IgD-negative memory B cell (primary cell): ENCODE results near the gene CDH20. TPM values are rescaled to one million over a fixed set of nuclear protein-coding genes. Genes with fewer than 3 reads are reported as not detected.
"Not testable (repeated sequence)": the region's sequence is repeated elsewhere in the genome, so short reads cannot be mapped to it uniquely, and the experiment has no call there.

Experiments
- H3K27ac Mint-ChIP-seq, 3 donors: one replicate each; pipeline ENCODE4 v1.8.0; 2020 to 2022; ENCODE audit warnings: mild to moderate bottlenecking in 3 of 3, mixed read lengths in 3 of 3, moderate library complexity in 1 of 3
- H3K27me3 Mint-ChIP-seq: one replicate; pipeline ENCODE4 v1.8.0; 2021; ENCODE audit warnings: mixed read lengths
- H3K36me3 Mint-ChIP-seq: one replicate; pipeline ENCODE4 v1.8.0; 2020; ENCODE audit warnings: mild to moderate bottlenecking, mixed read lengths
- H3K4me1 Mint-ChIP-seq, 3 donors: one replicate each; pipeline ENCODE4 v1.8.0; 2020 to 2022; ENCODE audit warnings: mixed read lengths in 3 of 3, mild to moderate bottlenecking in 1 of 3
- H3K4me3 Mint-ChIP-seq, 4 donors: one replicate each; pipeline ENCODE4 v1.8.0; 2020 to 2022; ENCODE audit warnings: mild to moderate bottlenecking in 4 of 4, mixed read lengths in 4 of 4, moderate library complexity in 3 of 4
- H3K9me3 Mint-ChIP-seq, 3 donors: one replicate each; pipeline ENCODE4 v1.8.0; 2020 to 2021; ENCODE audit warnings: mixed read lengths in 3 of 3, mild to moderate bottlenecking in 1 of 3
- polyA plus RNA-seq: library from polyadenylated mRNA; unstranded; fragments of 300-500 nt; fragmentation: Illumina TruSeq; gene quantifications from one replicate; pipeline ENCODE4 v1.2.3, GENCODE V29; 2021

The CDH20 gene
- polyA plus RNA-seq, 1 donor from 2014 or later, result not detected

GRCh38 chr18:61369671-61370070 lies 36.4 kb downstream of the CDH20 start:
- not testable (repeated sequence) for H3K4me3 Mint-ChIP-seq, H3K27ac Mint-ChIP-seq, H3K27me3 Mint-ChIP-seq

GRCh38 chr18:61371111-61371510 lies 37.9 kb downstream of the CDH20 start:
- peaks cover 1% of the 10 kb centered on the region for H3K36me3 Mint-ChIP-seq

More at GRCh38 chr18:61369671-61370070, 36.4 kb downstream of the CDH20 start:
- not testable (repeated sequence) for H3K4me1 Mint-ChIP-seq, H3K36me3 Mint-ChIP-seq, H3K9me3 Mint-ChIP-seq

GRCh38 chr18:61379827-61380226 lies 46.6 kb downstream of the CDH20 start:
- Mint-ChIP-seq H3K27me3 (peaks cover 3% of the 10 kb centered on the region), H3K4me1 (no peaks in the 10 kb centered on the region), H3K27ac (no peak overlapping the region), H3K4me3 (no peak overlapping the region), H3K36me3 (peaks cover 1% of the 10 kb centered on the region), H3K9me3 (no peaks in the 10 kb centered on the region)

More at GRCh38 chr18:61371111-61371510, 37.9 kb downstream of the CDH20 start:
- no peak overlapping the region for H3K4me3 Mint-ChIP-seq
- H3K4me1 Mint-ChIP-seq, result no peaks in the 10 kb centered on the region
- no peak overlapping the region for H3K27ac Mint-ChIP-seq
- peaks cover 9% of the 10 kb centered on the region for H3K27me3 Mint-ChIP-seq
- no peaks in the 10 kb centered on the region for H3K9me3 Mint-ChIP-seq

GRCh38 chr18:61388010-61388409 lies 54.8 kb downstream of the CDH20 start:
- no peaks in the 10 kb centered on the region for H3K27me3 Mint-ChIP-seq
- no peaks in the 10 kb centered on the region for H3K9me3 Mint-ChIP-seq
- no peaks in the 10 kb centered on the region for H3K4me1 Mint-ChIP-seq
- H3K27ac Mint-ChIP-seq, result no peak overlapping the region
- H3K36me3 Mint-ChIP-seq, result no peaks in the 10 kb centered on the region
- no peak overlapping the region for H3K4me3 Mint-ChIP-seq

GRCh38 chr18:61394983-61395382 lies 61.8 kb downstream of the CDH20 start:
- no peaks in the 10 kb centered on the region for H3K9me3 Mint-ChIP-seq
- H3K4me1 Mint-ChIP-seq, result no peaks in the 10 kb centered on the region
- H3K27me3 Mint-ChIP-seq, result peaks cover 5% of the 10 kb centered on the region
- no peak overlapping the region for H3K4me3 Mint-ChIP-seq
- H3K36me3 Mint-ChIP-seq, result peaks cover 1% of the 10 kb centered on the region
- H3K27ac Mint-ChIP-seq, result no peak overlapping the region

GRCh38 chr18:61397222-61397621 lies 64.0 kb downstream of the CDH20 start:
- Mint-ChIP-seq H3K4me3 (no peak overlapping the region), H3K27ac (no peak overlapping the region), H3K4me1 (no peaks in the 10 kb centered on the region), H3K9me3 (no peaks in the 10 kb centered on the region), H3K36me3 (peaks cover 1% of the 10 kb centered on the region), H3K27me3 (peaks cover 5% of the 10 kb centered on the region)

- peaks cover 0 to 3% (median 0%) of the 10 kb centered on the region in 3 donors for H3K9me3 Mint-ChIP-seq
- peaks cover 3% of the 10 kb centered on the region for H3K27me3 Mint-ChIP-seq
- H3K4me1 Mint-ChIP-seq, result peaks cover 0 to 1% (median 0%) of the 10 kb centered on the region in 3 donors
- no peak overlapping the region for H3K27ac Mint-ChIP-seq
- peaks cover 1% of the 10 kb centered on the region for H3K36me3 Mint-ChIP-seq
- no peak overlapping the region for H3K4me3 Mint-ChIP-seq
Observed at GRCh38 chr18:61398961-61399705, 65.9 kb downstream of the CDH20 start.

- H3K4me1 Mint-ChIP-seq, result peaks cover 0 to 1% (median 0%) of the 10 kb centered on the region in 3 donors
- H3K9me3 Mint-ChIP-seq, result peaks cover 0 to 3% (median 0%) of the 10 kb centered on the region in 3 donors
- H3K27ac Mint-ChIP-seq, result no peak overlapping the region
- H3K36me3 Mint-ChIP-seq, result peaks cover 1% of the 10 kb centered on the region
- peaks cover 3% of the 10 kb centered on the region for H3K27me3 Mint-ChIP-seq
- H3K4me3 Mint-ChIP-seq, result no peak overlapping the region
Observed at GRCh38 chr18:61400016-61400635, 66.9 kb downstream of the CDH20 start.

- Mint-ChIP-seq H3K36me3 (peaks cover 1% of the 10 kb centered on the region), H3K4me3 (no peak overlapping the region), H3K9me3 (peaks cover 0 to 3% (median 0%) of the 10 kb centered on the region in 3 donors), H3K27ac (no peak overlapping the region), H3K4me1 (peaks cover 0 to 1% (median 0%) of the 10 kb centered on the region in 3 donors), H3K27me3 (peaks cover 3% of the 10 kb centered on the region)
Observed at GRCh38 chr18:61400716-61401115, 67.5 kb downstream of the CDH20 start.

GRCh38 chr18:61402726-61403125 lies 69.5 kb downstream of the CDH20 start:
- H3K27me3 Mint-ChIP-seq, result peaks cover 5% of the 10 kb centered on the region
- no peak overlapping the region for H3K27ac Mint-ChIP-seq
- peaks cover 0 to 3% (median 2%) of the 10 kb centered on the region in 3 donors for H3K9me3 Mint-ChIP-seq
- H3K36me3 Mint-ChIP-seq, result peaks cover 1% of the 10 kb centered on the region
- H3K4me1 Mint-ChIP-seq, result peaks cover 0 to 1% (median 0%) of the 10 kb centered on the region in 3 donors
- no peak overlapping the region for H3K4me3 Mint-ChIP-seq

GRCh38 chr18:61413396-61413795 lies 80.2 kb downstream of the CDH20 start:
- Mint-ChIP-seq H3K4me1 (no peaks in the 10 kb centered on the region), H3K4me3 (no peak overlapping the region), H3K27ac (no peak overlapping the region), H3K36me3 (no peaks in the 10 kb centered on the region), H3K27me3 (no peaks in the 10 kb centered on the region), H3K9me3 (no peaks in the 10 kb centered on the region)

- Mint-ChIP-seq H3K27ac (no peak overlapping the region), H3K9me3 (no peaks in the 10 kb centered on the region), H3K4me1 (no peaks in the 10 kb centered on the region), H3K36me3 (no peaks in the 10 kb centered on the region), H3K27me3 (no peaks in the 10 kb centered on the region), H3K4me3 (no peak overlapping the region)
Observed at GRCh38 chr18:61414086-61414485, 80.9 kb downstream of the CDH20 start.

GRCh38 chr18:61419763-61420162 lies 86.5 kb downstream of the CDH20 start:
- H3K9me3 Mint-ChIP-seq, result no peaks in the 10 kb centered on the region
- H3K27me3 Mint-ChIP-seq, result peaks cover 3% of the 10 kb centered on the region
- H3K36me3 Mint-ChIP-seq, result no peaks in the 10 kb centered on the region
- H3K27ac Mint-ChIP-seq, result no peak overlapping the region
- no peak overlapping the region for H3K4me3 Mint-ChIP-seq
- no peaks in the 10 kb centered on the region for H3K4me1 Mint-ChIP-seq

- H3K27me3 Mint-ChIP-seq, result peaks cover 3% of the 10 kb centered on the region
- H3K36me3 Mint-ChIP-seq, result no peaks in the 10 kb centered on the region
- no peak overlapping the region for H3K27ac Mint-ChIP-seq
- H3K4me3 Mint-ChIP-seq, result no peak overlapping the region
- no peaks in the 10 kb centered on the region for H3K9me3 Mint-ChIP-seq
- no peaks in the 10 kb centered on the region for H3K4me1 Mint-ChIP-seq
Observed at GRCh38 chr18:61420218-61420885, 87.1 kb downstream of the CDH20 start.

GRCh38 chr18:61426492-61427053 lies 93.3 kb downstream of the CDH20 start:
- H3K27me3 Mint-ChIP-seq, result no peaks in the 10 kb centered on the region
- H3K27ac Mint-ChIP-seq, result peak overlapping the region in 1 of 3 donors; percentile 22
- H3K36me3 Mint-ChIP-seq, result no peaks in the 10 kb centered on the region
- H3K9me3 Mint-ChIP-seq, result no peaks in the 10 kb centered on the region
- no peak overlapping the region for H3K4me3 Mint-ChIP-seq
- no peaks in the 10 kb centered on the region for H3K4me1 Mint-ChIP-seq
